OCI-LY7 (cell line): ENCODE results near the gene CAMK1G. TPM values are rescaled to one million over a fixed set of nuclear protein-coding genes. Genes with fewer than 3 reads are reported as not detected.

Experiments used
- BruUV-seq: library from RNA; stranded (reverse); fragments of 400-500 nt; replicated peaks from 2 replicates; lab custom pipeline; 2021; lab: Mats Ljungman, UMichigan
- CTCF ChIA-PET: fragments of 300-600 bp; sonication (Branson Sonifier 250); formaldehyde crosslinking; loops from one replicate; lab custom pipeline; 2022; ENCODE audit warnings: antibody characterized with exemption; ENCODE audit not compliant: unreplicated experiment; lab: Charles Lee
- POLR2A ChIA-PET: fragments of 300-600 bp; sonication (Branson Sonifier 250); formaldehyde crosslinking; loops from one replicate; lab custom pipeline; 2022; ENCODE audit warnings: antibody characterized with exemption; lab: Charles Lee
- DNase-seq: peaks from one replicate; pipeline ENCODE4 v3.0.0-alpha.2; 2015; ENCODE audit warnings: low spot score
- H2AFZ ChIP-seq: fragments of 200-600 bp; sonication (generic), shearing (Covaris generic); 2 replicates; pipeline ENCODE4 v1.6.1; 2014; ENCODE audit warnings: mild to moderate bottlenecking, antibody characterized with exemption, low read length, moderate library complexity
- H3K27ac ChIP-seq: fragments of 200-600 bp; sonication (generic); 2 replicates; pipeline ENCODE4 v1.5.1; 2014; ENCODE audit warnings: mixed run types, low read depth, mild to moderate bottlenecking, moderate library complexity, low read length, inconsistent platforms; ENCODE audit not compliant: poor library complexity, severe bottlenecking
- H3K36me3 ChIP-seq: fragments of 200-600 bp; sonication (generic); 2 replicates; pipeline ENCODE4 v1.6.1; 2014; ENCODE audit warnings: mild to moderate bottlenecking, antibody characterized with exemption, low read length, moderate library complexity, mixed read lengths; ENCODE audit not compliant: insufficient read depth
- H3K4me1 ChIP-seq: fragments of 200-600 bp; sonication (generic); 2 replicates; pipeline ENCODE4 v1.5.1; 2014; ENCODE audit warnings: mild to moderate bottlenecking, low read length; ENCODE audit not compliant: insufficient read depth, poor library complexity, severe bottlenecking
- H3K4me2 ChIP-seq: fragments of 200-600 bp; sonication (generic); 2 replicates; pipeline ENCODE4 v1.6.1; 2014; ENCODE audit warnings: mild to moderate bottlenecking, low read length
- H3K4me3 ChIP-seq: fragments of 200-600 bp; sonication (generic); 2 replicates; pipeline ENCODE4 v1.5.1; 2014; ENCODE audit warnings: mild to moderate bottlenecking, low read depth, low read length; ENCODE audit not compliant: poor library complexity, severe bottlenecking
- H3K79me2 ChIP-seq: fragments of 200-600 bp; sonication (generic); 2 replicates; pipeline ENCODE4 v1.6.1; 2016; ENCODE audit warnings: low read depth, mild to moderate bottlenecking, low read length, moderate library complexity, mixed read lengths; ENCODE audit not compliant: insufficient read depth
- H3K9me2 ChIP-seq: fragments of 200-600 bp; sonication (generic); 2 replicates; pipeline ENCODE4 v1.6.1; 2016; ENCODE audit warnings: mild to moderate bottlenecking, low read length, mixed read lengths; ENCODE audit not compliant: insufficient read depth
- H3K9me3 ChIP-seq: fragments of 200-600 bp; sonication (generic); 2 replicates; pipeline ENCODE4 v1.6.1; 2014; ENCODE audit warnings: mild to moderate bottlenecking, mixed run types, low read length, mixed read lengths
- H4K20me1 ChIP-seq: fragments of 200-600 bp; sonication (generic); 2 replicates; pipeline ENCODE4 v1.6.1; 2014; ENCODE audit warnings: mild to moderate bottlenecking, antibody characterized with exemption, low read length, moderate library complexity, mixed read lengths; ENCODE audit not compliant: insufficient read depth
- CTCF ChIP-seq: fragments of 200-600 bp; sonication (generic); conservative IDR thresholded peaks from 2 replicates; pipeline ENCODE4 v1.5.1; 2014; ENCODE audit warnings: mild to moderate bottlenecking, antibody characterized with exemption, low read length, moderate library complexity, mixed read lengths
- EZH2phosphoT487 ChIP-seq: fragments of 200-600 bp; sonication (generic); IDR thresholded peaks from 2 replicates; pipeline ENCODE4 v1.6.1; 2018; ENCODE audit warnings: low read depth, borderline replicate concordance, mild to moderate bottlenecking, mixed run types, antibody characterized with exemption, low read length, moderate library complexity, mixed read lengths
- intact Hi-C: fragments of 100-400 bp; cut with micrococcal nuclease; formaldehyde crosslinking; loops from one replicate; pipeline ENCODE4 v1.10.0; 2022; ENCODE audit not compliant: unreplicated experiment
- total RNA-seq, 2 experiments: library from RNA; depleted of rRNA in 1 of 2; stranded (reverse); fragments of >200 nt in 1 of 2; shearing (Covaris generic) in 1 of 2; gene quantifications; 2 replicates each; pipeline ENCODE4 v1.2.3, GENCODE V29; 2014 to 2022

Gene CAMK1G
- total RNA-seq, 2 experiments from 2014 or later: not detected

GRCh38 chr1:209616366-209617046 is 33.0 kb downstream of the CAMK1G start:
- H3K27ac ChIP-seq: no peak overlapping the region
- no peak overlapping the region for H3K4me2 ChIP-seq
- H4K20me1 ChIP-seq: no peaks in the 10 kb centered on the region
- no peak overlapping the region for H3K4me3 ChIP-seq
- TF ChIP-seq EZH2phosphoT487: no peak
- no peak for TF ChIP-seq CTCF
- ChIA-PET CTCF (no interaction called here), POLR2A (no interaction called here)
- no peaks in the 10 kb centered on the region for H3K9me3 ChIP-seq
- no peaks in the 10 kb centered on the region for H3K4me1 ChIP-seq
- no peak overlapping the region for H2AFZ ChIP-seq
- no peaks in the 10 kb centered on the region for H3K36me3 ChIP-seq
- intact Hi-C loops: no loop called here
- BruUV-seq: no TSS peak
- no peak for DNase-seq
- no peaks in the 10 kb centered on the region for H3K79me2 ChIP-seq
- no peaks in the 10 kb centered on the region for H3K9me2 ChIP-seq

- H3K27ac ChIP-seq: no peak overlapping the region
- POLR2A ChIA-PET: no interaction called here
- no peak for TF ChIP-seq EZH2phosphoT487
- no peak for TF ChIP-seq CTCF
- CTCF ChIA-PET: no interaction called here
- H3K36me3 ChIP-seq: no peaks in the 10 kb centered on the region
- no peak overlapping the region for H3K4me2 ChIP-seq
- no peaks in the 10 kb centered on the region for H4K20me1 ChIP-seq
- no peaks in the 10 kb centered on the region for H3K9me3 ChIP-seq
- no TSS peak for BruUV-seq
- no peaks in the 10 kb centered on the region for H3K79me2 ChIP-seq
- no peak overlapping the region for H2AFZ ChIP-seq
- no peaks in the 10 kb centered on the region for H3K9me2 ChIP-seq
- H3K4me1 ChIP-seq: no peaks in the 10 kb centered on the region
- DNase-seq: no peak
- intact Hi-C loops: no loop called here
- H3K4me3 ChIP-seq: no peak overlapping the region
These were observed 33.6 kb downstream of the CAMK1G start for GRCh38 chr1:209617047-209617673.

GRCh38 chr1:209617755-209618154 is 34.2 kb downstream of the CAMK1G start:
- ChIA-PET POLR2A (no interaction called here), CTCF (interaction anchor here (0.6 kb wide), 1 partner anchor 8 kb away, joined by 3 read pairs; no protein-coding TSS in a partner anchor)
- no TSS peak for BruUV-seq
- Histone ChIP-seq H3K4me1 (no peaks in the 10 kb centered on the region), H3K4me3 (no peak overlapping the region), H3K36me3 (no peaks in the 10 kb centered on the region), H3K4me2 (no peak overlapping the region), H3K79me2 (no peaks in the 10 kb centered on the region), H3K9me2 (no peaks in the 10 kb centered on the region), H3K27ac (no peak overlapping the region), H3K9me3 (no peaks in the 10 kb centered on the region), H4K20me1 (no peaks in the 10 kb centered on the region), H2AFZ (no peak overlapping the region)
- TF ChIP-seq EZH2phosphoT487: no peak
- no peak for TF ChIP-seq CTCF
- intact Hi-C loops: no loop called here
- no peak for DNase-seq
